Right ventricle myocardium inferior (tissue), 1 donor: ENCODE measurements around the gene ACAT1. TPM values are rescaled to one million over a fixed set of nuclear protein-coding genes. Genes with fewer than 3 reads are reported as not detected.
"Not testable (repeated sequence)": the region's sequence is repeated elsewhere in the genome, so short reads cannot be mapped to it uniquely, and the experiment has no call there.

ENCODE experiments used
- ATAC-seq: fragments of 200-7000 bp; cut with Tn5 transposase; one replicate; pipeline ENCODE4 v1.9.1; 2020; ENCODE audit warnings: mild to moderate bottlenecking, moderate library complexity
- DNase-seq: peaks from one replicate; pipeline ENCODE4 v3.0.0; 2021; ENCODE audit errors: missing footprints
- intact Hi-C: fragments of 100-400 bp; cut with DNase I; formaldehyde crosslinking; loops from one replicate; pipeline ENCODE4 v1.11.0; 2022
- long read RNA-seq: library from polyadenylated mRNA; unstranded; transcript quantifications from one replicate; pipeline ENCODE4 v2.0.0, GENCODE V29; 2021
- total RNA-seq: library from RNA; stranded (reverse); fragmentation: NEBNext Ultra II Directional; extraction: Animal tissue kit (Norgen Biotek cat#: 25700); gene quantifications from one replicate; pipeline ENCODE4 v1.2.1, GENCODE V29; 2021
- donor health status: DM: no; HTN: yes; CAD: no; lungs with severe emphysema.

The ACAT1 gene
- 396 TPM for total RNA-seq
- long read RNA-seq, transcript ACAT1-201 (12 exons, 1,761 nt) = major isoform, 382 of 396 reads
- long read RNA-seq, partial matches to known transcripts = 5 of 396 reads
- long read RNA-seq, other reads (novel, unspliced or antisense) = 9 of 396 reads

DNA sequence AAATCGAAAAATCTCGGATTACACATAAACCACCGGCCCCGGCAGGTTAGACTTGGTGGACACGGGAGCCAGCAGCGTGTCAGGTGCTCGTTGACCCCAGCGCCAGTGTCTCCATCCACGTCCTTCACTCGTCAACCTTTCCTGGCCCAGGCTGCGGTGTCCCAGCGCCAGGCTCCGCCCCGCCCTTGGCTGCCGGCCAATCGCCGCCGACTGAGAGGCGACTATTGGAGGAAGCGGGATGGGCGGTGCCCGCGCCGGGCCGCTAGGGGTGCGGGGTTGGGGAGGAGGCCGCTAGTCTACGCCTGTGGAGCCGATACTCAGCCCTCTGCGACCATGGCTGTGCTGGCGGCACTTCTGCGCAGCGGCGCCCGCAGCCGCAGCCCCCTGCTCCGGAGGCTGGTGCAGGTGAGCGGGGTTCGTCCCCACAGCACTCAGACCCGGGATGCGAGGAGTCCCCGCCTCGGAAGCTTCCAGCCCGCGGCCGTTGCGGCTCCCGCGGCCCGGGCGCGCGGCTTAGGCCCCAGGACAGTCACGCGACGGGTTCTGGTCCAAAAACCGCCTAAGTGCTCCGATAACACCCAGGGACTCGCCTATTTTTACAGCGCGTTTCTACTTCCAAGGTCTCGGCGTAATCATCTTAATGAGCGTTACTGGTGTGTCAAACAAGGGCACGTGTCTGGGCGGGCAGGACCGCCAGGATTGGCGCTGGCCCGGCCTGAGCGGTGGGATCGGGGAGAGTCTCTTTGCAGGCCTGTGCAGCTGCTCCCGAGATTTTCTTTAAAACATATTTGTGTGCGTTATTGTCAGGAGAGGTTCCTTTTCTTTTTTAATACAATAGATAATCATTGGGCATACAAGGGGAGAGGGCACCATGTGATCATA is at the start of gene ACAT1:
ACAT1 (plus strand) TSS at position 294 of the 882 bp plus-strand sequence; CDS start at position 334, 40 bp downstream.
- intact Hi-C loops = loop anchor here (2.0 to 5.0 kb wide), 2 partner anchors 101 to 346 kb away; partner anchors contain the start of genes ATM, C11orf65 and NPAT
- peak; percentile 100 for DNase-seq
- ATAC-seq = peak; percentile 95

- ATAC-seq (no peak), DNase-seq (no peak)
- intact Hi-C loops = no loop called here
Measured at GRCh38 chr11:108084811-108085210, 36.6 kb upstream of the ACAT1 start.

DNA sequence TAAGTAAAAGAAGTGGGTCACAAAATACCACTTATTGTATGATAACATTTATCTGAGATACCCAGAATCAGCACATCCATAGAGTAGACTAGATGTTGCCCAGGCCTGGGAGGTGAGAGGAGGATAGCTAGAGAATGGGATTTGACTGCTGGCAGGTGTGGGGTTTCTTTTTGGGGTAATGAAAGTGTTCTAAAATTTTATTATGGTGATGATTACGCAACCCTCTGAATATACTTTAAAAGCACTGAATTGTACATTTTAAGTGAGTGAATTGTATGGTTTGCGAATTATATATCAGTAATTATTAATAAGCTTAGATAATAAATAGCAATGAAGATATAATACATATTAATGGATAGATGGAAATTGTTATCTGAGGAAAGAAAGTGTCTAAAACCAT is 35.7 kb upstream of the ACAT1 start:
- no peak for ATAC-seq

DNA sequence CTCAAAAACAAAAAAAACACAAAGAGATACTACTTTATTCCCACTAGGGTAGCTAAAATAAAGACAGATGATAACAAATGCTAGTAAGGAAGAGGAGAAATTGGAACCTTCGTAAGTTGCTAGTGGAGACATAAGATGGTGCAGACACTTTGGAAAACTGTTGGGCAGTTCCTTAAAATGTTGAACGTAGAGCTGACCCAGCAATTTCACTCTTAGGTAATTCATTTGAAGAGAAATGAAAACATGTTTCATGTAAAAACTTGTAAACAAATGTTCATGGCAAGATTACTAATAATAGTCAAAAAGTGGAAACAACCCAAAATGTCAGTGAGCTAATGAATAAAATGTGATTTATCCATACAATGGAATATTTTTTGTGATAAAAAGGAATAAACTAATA is 29.2 kb upstream of the ACAT1 start:
- no peak for DNase-seq
- no peak for ATAC-seq
- intact Hi-C loops = no loop called here

More for the DNA sequence above, 35.7 kb upstream of the ACAT1 start:
- intact Hi-C loops = no loop called here
- DNase-seq = no peak

DNA sequence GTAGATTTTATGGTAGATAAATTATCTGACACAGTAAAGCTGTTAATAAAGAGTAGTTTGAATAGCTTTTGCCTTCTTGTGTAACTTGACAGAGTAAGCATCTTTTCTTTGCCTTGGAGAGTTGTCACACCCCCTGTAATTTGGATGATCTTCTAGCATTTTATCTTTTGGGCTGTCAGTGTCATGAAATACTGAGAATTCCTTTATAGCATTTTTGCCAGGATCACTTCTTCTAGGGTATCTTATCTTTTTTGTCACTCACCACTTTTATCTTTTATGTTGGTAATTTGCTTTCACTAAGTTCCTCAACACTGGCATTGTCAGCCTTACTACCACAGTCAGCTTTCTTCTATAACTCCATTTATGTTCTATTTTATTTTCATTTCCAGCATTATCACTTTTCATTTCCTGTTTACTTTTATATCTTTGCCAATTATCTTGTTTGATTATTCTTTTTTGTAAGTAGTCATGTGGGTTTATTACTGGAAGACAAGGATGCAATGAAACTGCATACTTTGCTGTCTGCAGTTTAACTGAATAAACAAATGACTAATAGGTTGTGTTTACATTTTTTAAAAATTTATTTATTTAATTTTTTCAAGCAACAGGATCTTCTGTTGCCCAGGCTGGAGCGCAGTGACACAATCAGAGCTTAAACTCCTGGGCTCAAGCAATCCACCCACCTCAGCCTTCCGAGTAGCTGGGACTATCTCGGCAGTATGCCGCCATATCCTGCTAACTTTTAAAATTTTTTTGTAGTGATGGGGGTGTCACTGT is 28.1 kb upstream of the ACAT1 start:
- intact Hi-C loops = no loop called here
- no peak for ATAC-seq
- DNase-seq = no peak

DNA sequence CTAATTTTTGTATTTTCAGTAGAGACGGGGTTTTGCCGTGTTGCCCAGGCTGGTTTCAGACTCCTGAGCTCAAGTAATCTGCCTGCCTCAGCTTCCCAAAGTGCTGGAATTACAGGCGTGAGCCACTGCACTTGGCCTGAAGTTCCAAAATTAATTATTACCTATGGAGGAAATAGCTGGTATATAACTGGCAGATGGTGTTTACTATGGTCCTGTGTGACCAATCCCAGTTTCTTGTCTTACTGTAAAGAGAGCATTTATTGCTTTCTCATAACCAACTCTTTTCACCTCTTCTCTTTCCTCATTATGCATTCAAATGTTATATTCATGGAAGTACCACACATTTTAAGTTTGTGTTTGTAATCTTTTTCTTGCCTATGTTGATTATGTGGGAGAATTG is 24.2 kb upstream of the ACAT1 start:
- ATAC-seq (no peak), DNase-seq (no peak)
- intact Hi-C loops = no loop called here

DNA sequence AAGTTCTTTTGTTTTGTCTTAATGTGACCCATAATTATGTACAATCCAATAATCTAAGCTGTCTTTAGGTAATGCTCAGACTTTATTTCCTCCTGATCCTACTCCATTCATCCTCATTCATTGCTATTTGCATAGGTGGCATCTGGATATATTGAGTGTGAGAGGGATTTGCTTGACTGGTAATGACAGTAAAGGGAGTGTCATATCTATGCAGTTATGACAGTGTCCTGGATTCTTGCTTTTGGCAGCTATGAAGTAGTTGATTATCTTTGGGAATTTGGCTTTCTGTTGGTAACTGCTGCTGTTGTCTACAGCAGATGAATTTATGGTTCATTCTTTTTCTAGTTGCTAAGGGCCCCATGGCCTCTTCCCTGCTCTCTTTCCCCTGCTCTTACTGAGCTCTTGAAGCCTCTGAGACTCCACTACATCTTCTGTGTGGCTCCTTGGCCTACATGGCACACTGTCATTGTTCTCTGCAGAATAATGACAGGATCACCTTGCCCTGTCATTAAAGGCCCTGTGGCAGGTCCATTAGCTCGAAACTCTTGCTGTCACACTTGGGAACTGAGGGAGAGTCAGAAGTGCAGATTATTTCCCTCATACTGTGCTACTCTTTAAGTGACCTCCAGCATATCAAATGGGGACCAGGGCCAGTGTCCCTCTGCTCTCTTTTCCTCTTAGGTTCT is 20.1 kb upstream of the ACAT1 start:
- intact Hi-C loops = no loop called here
- no peak for DNase-seq
- peak; percentile 72 for ATAC-seq

- ATAC-seq (no peak), DNase-seq (no peak)
- intact Hi-C loops = no loop called here
Measured at GRCh38 chr11:108111126-108111525, 10.2 kb upstream of the ACAT1 start.

- intact Hi-C loops = no loop called here
- no peak for DNase-seq
- ATAC-seq = no peak
Measured at GRCh38 chr11:108112057-108112456, 9.3 kb upstream of the ACAT1 start.

- peak; percentile 74 for DNase-seq
- intact Hi-C loops = loop anchor here (5.0 kb wide), 1 partner anchor 532 kb away; no protein-coding TSS in a partner anchor
Measured at GRCh38 chr11:108115500-108116140, 5.7 kb upstream of the ACAT1 start.

GRCh38 chr11:108117746-108118371 is 3.5 kb upstream of the ACAT1 start:
- DNase-seq (no peak), ATAC-seq (no peak)
- intact Hi-C loops = loop anchor here (5.0 kb wide), 1 partner anchor 529 kb away; no protein-coding TSS in a partner anchor

More at GRCh38 chr11:108115500-108116140, 5.7 kb upstream of the ACAT1 start:
- peak; percentile 89 for ATAC-seq

GRCh38 chr11:108120936-108121273 is 462 bp upstream of the ACAT1 start:
- intact Hi-C loops = loop anchor here (2.0 to 5.0 kb wide), 2 partner anchors 102 to 346 kb away; partner anchors contain the start of genes ATM, C11orf65 and NPAT
- ATAC-seq = not testable (repeated sequence)

GRCh38 chr11:108122166-108122628 is 830 bp downstream of the ACAT1 start:
- DNase-seq (no peak), ATAC-seq (no peak)
- intact Hi-C loops = loop anchor here (5.0 kb wide), 1 partner anchor 345 kb away; the partner anchor contains the start of gene C11orf65

More at GRCh38 chr11:108120936-108121273, 462 bp upstream of the ACAT1 start:
- DNase-seq = not testable (repeated sequence)

DNA sequence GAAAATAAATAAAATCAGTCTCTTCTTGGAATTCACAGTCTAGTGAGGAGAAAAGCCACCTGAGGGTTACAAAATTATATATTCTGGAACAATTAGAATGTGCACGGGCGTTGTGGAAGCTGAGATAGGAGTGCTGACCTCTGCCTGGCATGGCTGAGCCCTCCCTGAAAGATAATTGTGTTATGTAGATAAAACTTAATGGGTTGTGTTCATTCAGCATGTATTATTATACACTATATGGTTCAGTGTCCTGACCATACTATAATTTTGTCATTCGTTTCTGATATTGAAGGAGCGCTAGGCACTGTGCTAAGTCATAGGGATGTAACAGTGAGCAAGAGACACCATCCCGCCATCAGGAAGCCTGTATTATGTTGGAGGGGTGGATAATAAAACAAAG is 3.7 kb downstream of the ACAT1 start:
- intact Hi-C loops = no loop called here
- no peak for ATAC-seq
- DNase-seq = no peak

DNA sequence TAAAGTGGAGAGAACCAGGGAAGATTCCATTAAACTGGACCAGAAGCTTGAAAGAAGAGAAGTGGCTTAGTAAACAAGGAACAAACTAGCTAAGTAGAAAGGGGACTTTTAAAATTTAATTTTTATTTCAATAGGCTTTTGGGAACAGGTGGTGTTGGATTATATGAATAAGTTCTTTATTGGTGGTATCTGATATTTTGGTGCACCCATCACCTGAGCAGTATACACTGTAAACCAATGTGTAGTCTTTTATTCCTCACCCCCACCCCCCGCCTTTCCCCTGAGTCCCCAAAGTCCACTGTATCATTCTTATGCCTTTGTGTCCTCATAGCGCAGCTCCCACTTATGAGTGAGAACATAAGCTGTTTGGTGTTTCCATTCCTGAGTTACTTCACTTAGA is 7.4 kb downstream of the ACAT1 start:
- DNase-seq = no peak
- ATAC-seq = no peak
- intact Hi-C loops = no loop called here

GRCh38 chr11:108131993-108132392 is 10.6 kb downstream of the ACAT1 start:
- no peak for ATAC-seq
- intact Hi-C loops = no loop called here
- no peak for DNase-seq

GRCh38 chr11:108132993-108133538 is 11.7 kb downstream of the ACAT1 start:
- intact Hi-C loops, ATAC-seq, DNase-seq: not testable (repeated sequence)
